ENCODE data around the gene XXYLT1. TPM values are rescaled to one million over a fixed set of nuclear protein-coding genes. Genes with fewer than 3 reads are reported as not detected.
A peak's percentile ranks its signal among the peaks of the same experiment; 100 is the strongest.

XXYLT1 gene
- total and polyA plus RNA-seq, 2 donors from 2014 or later: 5.7 to 10.7 TPM

GRCh38 chr3:195269375-195270078 is 1.4 kb downstream of the XXYLT1 start:
- Histone ChIP-seq H3K36me3 (ENCODE audit: control insufficient read depth in 2 of 3, insufficient read depth in 3 of 3, low read length in 3 of 3) (no peaks in the 10 kb centered on the region), H3K4me3 (ENCODE audit: low read length in 3 of 3) (peak overlapping the region; percentile 4 to 85 (median 58)), H3K9ac (ENCODE audit: low read length in 3 of 3) (peak overlapping the region in 2 of 3 donors; percentile 11 to 53), H3K4me1 (ENCODE audit: control insufficient read depth in 2 of 3, insufficient read depth in 2 of 3, low read depth in 1 of 3, low read length in 3 of 3) (peaks cover 6 to 14% (median 6%) of the 10 kb centered on the region in 3 donors), H3K27me3 (ENCODE audit: control insufficient read depth, insufficient read depth, low read length) (no peaks in the 10 kb centered on the region), H3K27ac (ENCODE audit: low read depth in 2 of 2, low read length in 2 of 2) (no peak overlapping the region), H3K9me3 (ENCODE audit: control insufficient read depth in 2 of 3, insufficient read depth in 1 of 3, low read length in 3 of 3) (no peaks in the 10 kb centered on the region)
- TF ChIP-seq CTCF (IDR thresholded peaks at IDR 0.05; ENCODE audit: borderline replicate concordance, extremely low read depth, insufficient read depth): no peak
- FAIRE-seq (no peak), DNase-seq (no peak)
- intact Hi-C loops (cut with DNase I): loop anchor here (10.0 kb wide), 1 partner anchor 255 kb away; no protein-coding TSS in a partner anchor

- DNase-seq: no peak
- Histone ChIP-seq H3K27me3 (ENCODE audit: control insufficient read depth, insufficient read depth, low read length) (no peaks in the 10 kb centered on the region), H3K9ac (ENCODE audit: low read length in 3 of 3) (no peak overlapping the region), H3K4me1 (ENCODE audit: control insufficient read depth in 2 of 3, insufficient read depth in 2 of 3, low read depth in 1 of 3, low read length in 3 of 3) (peaks cover 6 to 14% (median 6%) of the 10 kb centered on the region in 3 donors), H3K27ac (ENCODE audit: low read depth in 2 of 2, low read length in 2 of 2) (no peak overlapping the region), H3K36me3 (ENCODE audit: control insufficient read depth in 2 of 3, insufficient read depth in 3 of 3, low read length in 3 of 3) (no peaks in the 10 kb centered on the region), H3K9me3 (ENCODE audit: control insufficient read depth in 2 of 3, insufficient read depth in 1 of 3, low read length in 3 of 3) (no peaks in the 10 kb centered on the region), H3K4me3 (ENCODE audit: low read length in 3 of 3) (no peak overlapping the region)
- no peak for TF ChIP-seq CTCF (IDR thresholded peaks at IDR 0.05; ENCODE audit: borderline replicate concordance, extremely low read depth, insufficient read depth)
- intact Hi-C loops (cut with DNase I): loop anchor here (10.0 kb wide), 1 partner anchor 256 kb away; no protein-coding TSS in a partner anchor
- no peak for FAIRE-seq
Measured at GRCh38 chr3:195268576-195269309, 2.2 kb downstream of the XXYLT1 start.

GRCh38 chr3:195267096-195267495 is 3.9 kb downstream of the XXYLT1 start:
- H3K9me3 ChIP-seq (ENCODE audit: control insufficient read depth in 2 of 3, insufficient read depth in 1 of 3, low read length in 3 of 3): no peaks in the 10 kb centered on the region
- intact Hi-C loops (cut with DNase I): loop anchor here (10.0 kb wide), 1 partner anchor 258 kb away; no protein-coding TSS in a partner anchor
- H3K27ac ChIP-seq (ENCODE audit: low read depth in 2 of 2, low read length in 2 of 2): no peak overlapping the region
- DNase-seq (no peak), FAIRE-seq (no peak)
- no peak overlapping the region for H3K4me3 ChIP-seq (ENCODE audit: low read length in 3 of 3)
- TF ChIP-seq CTCF (IDR thresholded peaks at IDR 0.05; ENCODE audit: borderline replicate concordance, extremely low read depth, insufficient read depth): no peak
- H3K9ac ChIP-seq (ENCODE audit: low read length in 3 of 3): no peak overlapping the region
- H3K4me1 ChIP-seq (ENCODE audit: control insufficient read depth in 2 of 3, insufficient read depth in 2 of 3, low read depth in 1 of 3, low read length in 3 of 3): peaks cover 6 to 14% (median 6%) of the 10 kb centered on the region in 3 donors
- H3K36me3 ChIP-seq (ENCODE audit: control insufficient read depth in 2 of 3, insufficient read depth in 3 of 3, low read length in 3 of 3): no peaks in the 10 kb centered on the region
- no peaks in the 10 kb centered on the region for H3K27me3 ChIP-seq (ENCODE audit: control insufficient read depth, insufficient read depth, low read length)
